NCI-H82 treated with DMSO at 0.1 percent for 48 hours (cell line): Measurements from ENCODE around the gene GIMAP1.
"Not testable (repeated sequence)": the region's sequence is repeated elsewhere in the genome, so short reads cannot be mapped to it uniquely, and the experiment has no call there.

Source experiments
- DNase-seq: peaks from one replicate; lab custom pipeline; 2025; ENCODE audit not compliant: unreplicated experiment; lab: John Stamatoyannopoulos, UW

The GIMAP1 gene

DNA sequence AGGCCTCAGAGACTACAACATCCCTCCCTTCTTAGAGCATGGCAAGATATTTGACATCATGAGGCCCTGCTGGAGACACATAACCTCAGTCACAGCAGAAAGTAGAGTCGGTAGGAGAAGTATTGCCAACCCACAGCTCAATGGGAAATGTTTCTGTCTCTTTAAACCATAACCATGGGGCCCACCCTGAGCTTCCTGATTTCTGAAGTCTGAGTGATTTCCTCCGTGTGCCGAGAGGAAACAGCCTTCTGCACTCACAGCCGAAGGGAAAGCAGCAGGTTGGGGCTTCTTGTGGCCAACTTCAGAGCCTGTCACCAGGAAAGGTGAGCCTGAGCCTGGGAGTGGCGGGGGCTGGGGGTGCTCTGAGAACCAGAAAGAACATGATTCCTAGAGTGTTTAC lies at the start of gene GIMAP1:
Gene GIMAP1 (plus strand): TSS at position 246 of the 400 bp plus-strand sequence. CDS start 2,435 bp downstream, outside the sequence.
- no peak for DNase-seq

DNA sequence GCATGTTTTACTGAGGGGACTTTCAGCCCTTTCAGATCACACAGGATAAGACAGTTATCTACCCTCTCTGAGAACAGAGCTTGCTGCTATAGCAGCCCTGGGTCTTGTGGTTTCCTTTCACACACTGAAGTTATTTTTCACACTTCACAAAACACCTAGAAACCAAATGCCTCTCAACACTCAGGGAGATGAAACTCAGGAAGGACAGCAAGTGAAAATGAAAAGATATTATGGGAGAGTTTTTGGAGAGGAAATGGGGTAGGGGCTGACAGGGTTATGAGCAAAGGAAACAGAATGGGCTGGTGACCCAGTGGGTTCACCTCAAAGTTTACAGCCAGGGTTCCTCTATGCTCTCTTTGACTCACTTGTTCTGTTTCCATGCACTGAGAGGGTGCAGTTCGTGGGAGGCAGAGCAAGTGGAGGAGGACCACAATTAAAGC lies 47.9 kb upstream of the GIMAP1 start:
- no peak for DNase-seq

DNA sequence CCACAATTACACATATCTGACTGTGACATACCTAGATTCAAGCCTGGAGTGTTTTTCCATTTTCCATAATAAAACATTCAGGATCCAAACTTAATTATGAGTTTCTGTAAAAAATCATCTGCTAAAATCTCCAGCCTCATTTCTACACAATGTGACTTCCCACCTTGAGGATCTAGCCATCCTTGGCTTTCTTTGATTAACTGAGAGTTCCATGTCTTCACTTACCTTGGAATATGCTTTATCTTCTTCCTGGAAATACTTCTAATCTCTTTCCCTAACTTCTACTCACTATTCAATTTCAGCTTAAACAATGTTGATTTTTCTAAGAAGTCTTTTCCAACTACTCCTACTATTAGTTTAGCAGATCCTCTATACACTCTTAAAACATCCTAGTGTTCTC lies 47.4 kb upstream of the GIMAP1 start:
- no peak for DNase-seq

DNA sequence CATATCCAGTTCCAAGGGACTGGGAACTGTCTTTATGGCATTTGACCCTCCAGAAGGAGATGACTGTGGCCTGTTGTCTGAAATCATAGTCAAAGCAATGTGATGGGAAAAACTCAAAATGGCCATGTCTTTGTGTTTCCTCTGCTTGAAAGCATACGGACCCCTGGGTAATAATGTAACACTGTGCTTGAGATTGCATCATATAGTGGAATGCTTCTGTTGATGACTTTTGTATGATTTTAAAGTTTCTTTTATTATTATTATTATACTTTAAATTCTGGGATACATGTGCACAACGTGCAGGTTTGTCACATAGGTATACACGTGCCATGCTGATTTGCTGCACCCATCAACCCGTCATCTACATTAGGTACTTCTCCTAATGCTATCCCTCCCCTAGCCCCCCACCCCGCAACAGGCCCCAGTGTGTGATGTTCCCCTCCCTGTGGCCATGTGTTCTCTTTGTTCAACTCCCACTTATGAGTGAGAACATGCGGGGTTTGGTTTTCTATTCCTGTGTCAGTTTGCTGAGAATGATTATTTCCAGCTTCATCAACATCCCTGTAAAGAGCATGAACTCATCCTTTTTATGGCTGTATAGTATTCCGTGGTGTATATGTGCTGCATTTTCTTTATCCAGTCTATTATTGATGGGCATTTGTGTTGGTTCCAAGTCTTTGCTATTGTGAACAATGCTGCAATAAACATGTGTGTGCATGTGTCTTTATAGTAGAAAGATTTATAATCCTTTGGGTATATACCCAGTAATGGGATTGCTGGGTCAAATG lies 44.4 kb upstream of the GIMAP1 start:
- DNase-seq: not testable (repeated sequence)

GRCh38 chr7:150675714-150676113 lies 40.7 kb upstream of the GIMAP1 start:
- no peak for DNase-seq

- not testable (repeated sequence) for DNase-seq
These were observed 40.1 kb upstream of the GIMAP1 start for GRCh38 chr7:150676276-150676675.

DNA sequence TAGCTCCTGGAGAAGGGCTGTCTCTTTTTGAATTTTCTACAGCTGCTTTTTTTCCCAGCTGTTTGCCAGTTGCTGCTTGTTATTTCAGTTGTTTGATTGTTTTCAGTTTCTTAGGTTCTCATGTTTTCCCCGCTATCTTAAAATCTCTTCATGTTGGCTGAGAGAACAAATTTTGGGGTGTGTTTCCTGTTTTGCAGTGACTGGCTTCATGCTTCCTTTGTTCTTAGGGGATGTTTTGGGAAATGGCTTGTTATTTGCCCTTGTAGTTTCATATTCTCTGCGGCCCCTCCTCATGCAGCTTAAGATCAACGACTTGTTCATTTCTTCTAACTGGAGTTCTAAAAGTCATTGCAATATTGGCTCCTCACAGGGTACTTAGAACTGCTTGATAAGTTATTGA lies 39.6 kb upstream of the GIMAP1 start:
- DNase-seq: not testable (repeated sequence)

- DNase-seq: not testable (repeated sequence)
These were observed 37.8 kb upstream of the GIMAP1 start for GRCh38 chr7:150678601-150679000.

DNA sequence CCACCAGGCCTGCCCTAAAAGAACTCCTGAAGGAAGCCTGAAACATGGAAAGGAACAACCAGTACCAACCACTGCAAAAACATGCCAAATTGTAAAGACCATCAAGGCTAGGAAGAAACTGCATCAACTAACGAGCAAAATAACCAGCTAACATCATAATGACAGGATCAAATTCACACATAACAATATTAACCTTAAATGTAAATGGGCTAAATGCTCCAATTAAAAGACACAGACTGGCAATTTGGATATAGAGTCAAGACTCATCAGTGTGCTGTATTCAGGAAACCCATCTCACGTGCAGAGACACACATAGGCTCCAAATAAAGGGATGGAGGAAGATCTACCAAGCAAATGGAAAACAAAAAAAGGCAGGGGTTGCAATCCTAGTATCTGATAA lies 36.0 kb upstream of the GIMAP1 start:
- DNase-seq: not testable (repeated sequence)

GRCh38 chr7:150685219-150686029 lies 31.0 kb upstream of the GIMAP1 start, which contains the start of gene GIMAP2:
Gene GIMAP2 (plus strand): TSS chr7:150685706. CDS start chr7:150687060, 1,354 bp downstream.
- DNase-seq: no peak

GRCh38 chr7:150686030-150686631 lies 30.3 kb upstream of the GIMAP1 start:
- DNase-seq: no peak

GRCh38 chr7:150688630-150689029 lies 27.8 kb upstream of the GIMAP1 start:
- DNase-seq: no peak

GRCh38 chr7:150695654-150696053 lies 20.8 kb upstream of the GIMAP1 start:
- DNase-seq: no peak

DNA sequence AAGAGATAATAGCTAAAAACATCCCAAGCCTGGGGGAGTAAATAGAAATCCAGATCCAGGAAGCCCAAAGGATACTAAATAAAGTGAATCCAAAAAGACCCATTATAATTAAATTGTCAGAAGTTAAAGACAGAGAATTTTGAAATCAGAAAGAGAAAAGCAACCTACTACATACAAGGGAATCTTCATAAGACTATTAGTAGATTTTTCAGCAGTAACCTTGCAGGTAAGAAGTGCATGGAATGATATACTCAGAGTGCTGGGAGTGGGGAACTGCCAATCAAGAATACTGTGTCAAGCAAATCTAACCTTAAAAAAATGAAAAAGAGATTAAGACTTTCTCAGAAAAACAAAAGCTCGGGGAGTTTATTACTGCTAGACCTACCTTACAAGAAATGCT lies 13.2 kb upstream of the GIMAP1 start:
- no peak for DNase-seq

DNA sequence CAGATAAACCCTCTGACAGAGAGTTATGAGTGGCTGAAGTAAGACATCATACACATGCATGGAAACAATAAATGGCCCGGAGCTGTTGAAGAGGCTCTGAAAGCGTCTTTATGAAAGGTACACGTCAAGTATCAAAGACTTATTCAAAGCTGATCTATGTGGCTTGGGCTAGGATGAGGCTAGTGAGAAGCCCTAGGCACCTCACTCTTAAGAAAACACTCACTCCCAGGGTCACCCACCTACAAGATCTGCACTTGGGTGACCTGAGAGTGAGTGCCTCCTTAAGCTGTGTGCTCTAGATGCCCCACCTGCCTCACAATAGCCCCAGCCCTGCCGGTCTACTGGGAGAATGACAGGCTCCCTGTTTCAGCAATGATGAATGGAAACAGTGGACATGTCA lies 1.1 kb upstream of the GIMAP1 start:
- no peak for DNase-seq

DNA sequence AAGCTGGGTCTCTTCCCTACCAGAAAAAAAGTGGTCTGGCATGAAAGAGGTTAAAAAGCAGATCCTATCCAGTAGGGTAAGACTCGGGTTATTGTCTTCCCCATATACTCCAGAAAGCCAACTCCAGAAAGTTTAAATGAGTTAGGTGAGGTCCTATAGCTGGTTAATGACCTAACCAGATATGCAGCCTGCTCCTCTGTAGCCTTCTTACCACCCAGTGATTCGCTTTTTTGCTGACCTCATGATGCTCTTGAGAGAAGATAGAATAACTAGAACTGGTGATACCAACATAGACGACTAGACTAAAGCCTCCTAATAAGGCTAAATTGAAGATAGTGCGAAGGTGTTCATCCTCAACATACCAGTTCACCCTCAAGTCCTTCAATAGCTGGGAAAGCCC lies 675 bp upstream of the GIMAP1 start:
- no peak for DNase-seq

DNA sequence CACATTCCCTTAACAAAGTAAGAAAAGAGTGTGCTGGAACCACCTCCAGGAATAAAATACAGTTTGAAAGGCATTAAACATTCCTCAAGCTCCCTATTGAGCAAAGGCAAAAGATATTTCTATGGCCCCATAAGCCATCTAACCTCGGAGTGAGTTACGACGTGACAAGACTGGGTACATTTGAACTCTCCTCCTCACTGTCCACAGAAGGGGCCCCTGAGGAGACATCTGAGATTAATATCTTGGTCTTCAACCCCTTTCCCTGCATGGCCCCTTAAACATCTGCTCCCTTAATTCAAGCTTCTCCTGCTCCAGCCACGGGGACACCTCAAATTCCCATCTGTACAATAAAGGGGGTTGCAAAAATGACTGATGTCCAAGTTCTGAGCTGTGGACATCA lies 526 bp downstream of the GIMAP1 start:
- DNase-seq: no peak

DNA sequence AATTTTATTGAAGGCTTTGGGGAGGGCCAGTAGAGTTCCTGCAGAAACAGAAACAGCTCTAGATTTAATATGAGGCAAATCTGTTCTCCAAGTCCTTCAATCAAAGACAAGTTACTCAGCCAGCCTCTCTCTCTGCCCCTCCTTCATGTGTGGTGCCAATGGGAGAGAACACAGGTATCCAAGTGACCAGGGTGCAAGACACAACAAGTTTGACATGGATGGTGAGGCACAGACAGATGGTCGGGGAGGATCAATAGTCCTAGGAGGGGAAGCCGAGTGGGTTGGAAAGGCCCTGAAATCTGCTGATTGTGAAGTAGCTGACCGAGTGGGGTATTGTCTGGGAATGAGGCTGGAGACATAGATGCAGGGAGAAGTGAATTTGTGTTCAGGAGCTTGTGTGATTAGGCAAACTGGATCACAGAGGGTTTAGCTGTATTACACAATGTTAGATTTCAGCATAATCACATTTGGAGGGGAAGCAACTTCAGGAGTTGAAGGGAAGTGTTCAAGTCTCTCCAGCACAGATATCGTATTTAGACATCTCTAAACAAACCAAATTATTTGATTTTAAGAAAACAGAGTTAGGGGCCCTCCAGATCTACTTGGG lies 1.5 kb downstream of the GIMAP1 start:
- no peak for DNase-seq

GRCh38 chr7:150719436-150719835 lies 3.0 kb downstream of the GIMAP1 start:
- no peak for DNase-seq

DNA sequence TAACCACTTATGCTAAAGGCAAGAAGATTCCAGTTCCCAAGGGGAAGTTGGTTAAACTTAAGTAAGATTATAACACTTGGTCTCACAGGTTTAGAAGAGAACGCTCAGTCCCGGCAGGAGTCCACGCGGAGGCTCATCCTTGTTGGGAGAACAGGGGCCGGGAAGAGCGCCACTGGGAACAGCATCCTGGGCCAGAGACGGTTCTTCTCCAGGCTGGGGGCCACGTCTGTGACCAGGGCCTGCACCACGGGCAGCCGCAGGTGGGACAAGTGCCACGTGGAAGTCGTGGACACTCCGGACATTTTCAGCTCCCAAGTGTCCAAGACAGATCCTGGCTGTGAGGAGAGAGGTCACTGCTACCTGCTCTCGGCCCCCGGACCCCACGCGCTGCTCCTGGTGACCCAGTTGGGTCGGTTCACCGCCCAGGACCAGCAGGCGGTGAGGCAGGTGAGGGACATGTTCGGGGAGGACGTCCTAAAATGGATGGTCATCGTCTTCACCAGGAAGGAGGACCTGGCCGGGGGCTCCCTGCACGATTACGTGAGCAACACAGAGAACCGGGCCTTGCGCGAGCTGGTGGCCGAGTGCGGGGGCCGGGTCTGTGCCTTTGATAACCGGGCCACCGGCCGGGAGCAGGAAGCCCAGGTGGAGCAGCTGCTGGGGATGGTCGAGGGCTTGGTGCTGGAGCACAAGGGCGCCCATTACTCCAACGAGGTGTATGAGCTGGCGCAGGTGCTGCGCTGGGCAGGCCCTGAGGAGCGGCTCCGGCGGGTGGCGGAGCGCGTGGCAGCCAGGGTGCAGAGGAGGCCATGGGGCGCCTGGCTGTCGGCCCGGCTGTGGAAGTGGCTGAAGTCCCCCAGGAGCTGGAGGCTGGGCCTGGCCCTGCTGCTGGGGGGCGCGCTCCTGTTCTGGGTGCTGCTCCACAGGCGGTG lies 3.8 kb downstream of the GIMAP1 start:
- DNase-seq: no peak
